ENCODE results near the gene AKR1E2.

DNA sequence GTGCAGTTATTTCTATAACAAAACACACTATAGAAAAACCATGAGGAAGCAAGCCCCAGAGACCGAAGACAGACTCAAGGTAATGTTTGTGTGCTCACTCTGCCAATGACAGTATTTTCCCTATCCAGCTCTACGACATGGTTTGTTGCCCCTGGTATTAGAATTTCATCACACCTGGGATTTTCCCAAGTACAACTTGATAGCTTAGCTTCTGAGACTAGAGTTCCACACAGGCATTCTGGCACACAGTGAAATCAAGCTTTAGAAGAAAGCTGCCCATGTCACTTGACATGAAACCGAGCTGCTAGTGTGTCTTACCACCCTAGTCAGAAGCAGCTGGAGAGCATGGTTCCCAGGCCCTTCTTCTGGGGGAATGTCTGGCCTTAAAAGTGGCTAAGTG is 44.1 kb upstream of the AKR1E2 start:
- TF ChIP-seq, protein P1, sequence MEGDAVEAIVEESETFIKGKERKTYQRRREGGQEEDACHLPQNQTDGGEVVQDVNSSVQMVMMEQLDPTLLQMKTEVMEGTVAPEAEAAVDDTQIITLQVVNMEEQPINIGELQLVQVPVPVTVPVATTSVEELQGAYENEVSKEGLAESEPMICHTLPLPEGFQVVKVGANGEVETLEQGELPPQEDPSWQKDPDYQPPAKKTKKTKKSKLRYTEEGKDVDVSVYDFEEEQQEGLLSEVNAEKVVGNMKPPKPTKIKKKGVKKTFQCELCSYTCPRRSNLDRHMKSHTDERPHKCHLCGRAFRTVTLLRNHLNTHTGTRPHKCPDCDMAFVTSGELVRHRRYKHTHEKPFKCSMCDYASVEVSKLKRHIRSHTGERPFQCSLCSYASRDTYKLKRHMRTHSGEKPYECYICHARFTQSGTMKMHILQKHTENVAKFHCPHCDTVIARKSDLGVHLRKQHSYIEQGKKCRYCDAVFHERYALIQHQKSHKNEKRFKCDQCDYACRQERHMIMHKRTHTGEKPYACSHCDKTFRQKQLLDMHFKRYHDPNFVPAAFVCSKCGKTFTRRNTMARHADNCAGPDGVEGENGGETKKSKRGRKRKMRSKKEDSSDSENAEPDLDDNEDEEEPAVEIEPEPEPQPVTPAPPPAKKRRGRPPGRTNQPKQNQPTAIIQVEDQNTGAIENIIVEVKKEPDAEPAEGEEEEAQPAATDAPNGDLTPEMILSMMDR (conservative IDR thresholded peaks at IDR 0.05; ENCODE audit: low read depth, low read length), result no peak
- TF ChIP-seq EZH2 (IDR thresholded peaks at IDR 0.05; ENCODE audit: low read length, unreplicated experiment), result no peak

Data from PC-3 (cell line).